ENCODE results near the gene FAM131A.

DNA sequence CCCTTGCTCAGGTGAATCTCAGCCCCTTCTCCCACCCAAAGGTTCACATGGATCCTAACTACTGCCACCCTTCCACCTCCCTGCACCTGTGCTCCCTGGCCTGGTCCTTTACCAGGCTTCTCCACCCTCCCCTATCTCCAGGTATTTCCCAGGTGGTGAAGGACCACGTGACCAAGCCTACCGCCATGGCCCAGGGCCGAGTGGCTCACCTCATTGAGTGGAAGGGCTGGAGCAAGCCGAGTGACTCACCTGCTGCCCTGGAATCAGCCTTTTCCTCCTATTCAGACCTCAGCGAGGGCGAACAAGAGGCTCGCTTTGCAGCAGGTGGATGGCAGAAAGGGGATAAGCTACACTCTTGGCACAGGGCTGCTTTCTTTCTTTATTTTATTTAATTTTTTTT, 4.5 kb downstream of the FAM131A start:
- TF ChIP-seq, protein P1, sequence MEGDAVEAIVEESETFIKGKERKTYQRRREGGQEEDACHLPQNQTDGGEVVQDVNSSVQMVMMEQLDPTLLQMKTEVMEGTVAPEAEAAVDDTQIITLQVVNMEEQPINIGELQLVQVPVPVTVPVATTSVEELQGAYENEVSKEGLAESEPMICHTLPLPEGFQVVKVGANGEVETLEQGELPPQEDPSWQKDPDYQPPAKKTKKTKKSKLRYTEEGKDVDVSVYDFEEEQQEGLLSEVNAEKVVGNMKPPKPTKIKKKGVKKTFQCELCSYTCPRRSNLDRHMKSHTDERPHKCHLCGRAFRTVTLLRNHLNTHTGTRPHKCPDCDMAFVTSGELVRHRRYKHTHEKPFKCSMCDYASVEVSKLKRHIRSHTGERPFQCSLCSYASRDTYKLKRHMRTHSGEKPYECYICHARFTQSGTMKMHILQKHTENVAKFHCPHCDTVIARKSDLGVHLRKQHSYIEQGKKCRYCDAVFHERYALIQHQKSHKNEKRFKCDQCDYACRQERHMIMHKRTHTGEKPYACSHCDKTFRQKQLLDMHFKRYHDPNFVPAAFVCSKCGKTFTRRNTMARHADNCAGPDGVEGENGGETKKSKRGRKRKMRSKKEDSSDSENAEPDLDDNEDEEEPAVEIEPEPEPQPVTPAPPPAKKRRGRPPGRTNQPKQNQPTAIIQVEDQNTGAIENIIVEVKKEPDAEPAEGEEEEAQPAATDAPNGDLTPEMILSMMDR (IDR thresholded peaks at IDR 0.05), result no peak
- no peak for TF ChIP-seq POLR2A (IDR thresholded peaks at IDR 0.05)

Data from thyroid gland (tissue), 4 donors.